Neuron (in vitro differentiated cells): ENCODE measurements around the gene BLTP3A.
"Not testable (repeated sequence)": the region's sequence is repeated elsewhere in the genome, so short reads cannot be mapped to it uniquely, and the experiment has no call there.

ENCODE experiments used
- H2AFZ ChIP-seq: one replicate; pipeline ENCODE4 v1.6.1; 2013; ENCODE audit warnings: low read depth, mild to moderate bottlenecking, inconsistent platforms, low read length, moderate library complexity
- H3K27me3 ChIP-seq: one replicate; pipeline ENCODE4 v1.6.1; 2013; ENCODE audit warnings: low read length; ENCODE audit not compliant: insufficient read depth
- H3K36me3 ChIP-seq: one replicate; pipeline ENCODE4 v1.6.1; 2013; ENCODE audit warnings: low read length; ENCODE audit not compliant: insufficient read depth
- H3K4me1 ChIP-seq: one replicate; pipeline ENCODE4 v1.6.1; 2013; ENCODE audit warnings: low read length; ENCODE audit not compliant: insufficient read depth
- H3K4me3 ChIP-seq: 2 replicates; pipeline ENCODE4 v1.5.1; 2013; ENCODE audit warnings: mild to moderate bottlenecking, low read length, moderate library complexity
- H3K9me3 ChIP-seq: one replicate; pipeline ENCODE4 v1.6.1; 2013; ENCODE audit warnings: low read length

Gene BLTP3A

DNA sequence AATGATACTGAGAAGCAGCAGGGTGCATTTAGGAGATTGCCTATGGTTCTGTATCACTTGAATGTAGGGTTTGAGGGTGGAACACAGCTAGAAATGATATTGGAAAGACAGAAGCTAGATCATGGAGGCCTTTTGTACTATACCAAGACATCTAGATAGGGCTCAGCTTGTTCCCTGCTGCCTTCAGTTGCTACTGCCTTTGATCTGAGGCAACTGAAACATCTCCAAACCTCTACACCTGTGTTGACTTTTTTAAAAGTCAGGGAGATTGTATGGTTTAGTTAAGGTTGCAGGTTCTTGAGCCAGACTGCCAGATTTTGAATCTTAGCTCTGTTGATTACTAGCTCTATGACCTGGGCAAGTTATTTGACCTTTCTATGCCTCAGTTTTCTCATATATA, 12.7 kb downstream of the BLTP3A start:
- H2AFZ ChIP-seq: no peak overlapping the region
- H3K4me3 ChIP-seq: no peak overlapping the region
- no peaks in the 10 kb centered on the region for H3K4me1 ChIP-seq
- no peaks in the 10 kb centered on the region for H3K36me3 ChIP-seq
- H3K27me3 ChIP-seq: no peaks in the 10 kb centered on the region
- H3K9me3 ChIP-seq: no peaks in the 10 kb centered on the region

DNA sequence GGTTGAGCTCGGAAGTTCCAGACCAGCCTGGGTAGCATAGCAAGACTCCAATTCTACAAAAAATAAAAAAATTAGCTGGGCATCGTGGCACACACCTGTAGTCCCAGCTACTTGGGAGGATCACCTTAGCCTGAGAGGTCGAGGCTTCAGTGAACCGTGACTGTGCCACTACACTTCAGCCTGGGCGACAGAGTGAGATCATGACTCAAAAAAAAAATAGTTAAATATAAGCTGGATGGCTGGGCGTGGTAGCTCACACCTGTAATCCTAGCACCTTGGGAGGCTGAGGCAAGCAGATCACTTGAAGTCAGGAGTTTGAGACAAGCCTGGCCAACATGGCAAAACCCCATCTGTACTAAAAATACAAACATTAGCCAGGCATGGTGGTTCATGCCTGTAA, 13.2 kb downstream of the BLTP3A start:
- not testable (repeated sequence) for H3K4me3 ChIP-seq, H3K36me3 ChIP-seq, H3K9me3 ChIP-seq, H3K27me3 ChIP-seq, H2AFZ ChIP-seq, H3K4me1 ChIP-seq

DNA sequence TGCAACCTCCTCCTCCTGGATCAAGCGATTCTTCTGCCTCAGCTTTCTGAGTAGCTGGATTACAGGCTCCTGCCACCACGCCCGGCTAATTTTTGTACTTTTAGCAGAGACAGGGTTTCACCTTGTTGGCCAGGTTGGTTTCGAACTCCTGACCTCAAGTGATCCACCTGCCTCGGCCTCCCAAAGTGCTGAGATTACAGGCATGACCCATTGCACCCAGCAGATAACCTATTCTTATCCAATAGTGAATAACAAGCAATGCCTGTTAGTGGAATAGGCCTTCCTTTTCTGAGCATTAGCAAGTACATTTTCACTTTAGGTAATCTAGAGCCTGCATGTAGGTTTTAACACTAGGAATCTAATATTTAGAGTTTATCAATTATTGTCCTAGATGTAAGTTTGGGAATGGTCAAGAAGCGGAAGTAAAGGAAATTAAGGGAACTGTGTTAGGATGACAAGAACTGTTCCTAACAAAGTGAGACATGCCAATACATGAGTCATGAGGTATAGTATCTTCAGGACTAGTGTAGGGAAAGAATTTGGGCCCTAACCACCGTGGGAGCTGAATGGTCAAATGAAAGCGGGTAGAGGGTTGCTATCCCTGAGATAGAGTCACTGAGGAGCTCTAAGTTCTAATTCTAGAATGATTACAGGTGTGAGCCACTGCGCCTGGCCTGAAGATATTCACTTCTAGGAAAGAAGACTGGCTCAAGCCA, 15.0 kb downstream of the BLTP3A start:
- Histone ChIP-seq H3K4me1 (no peaks in the 10 kb centered on the region), H3K9me3 (no peaks in the 10 kb centered on the region), H3K27me3 (no peaks in the 10 kb centered on the region), H3K36me3 (no peaks in the 10 kb centered on the region), H2AFZ (no peak overlapping the region), H3K4me3 (no peak overlapping the region)

DNA sequence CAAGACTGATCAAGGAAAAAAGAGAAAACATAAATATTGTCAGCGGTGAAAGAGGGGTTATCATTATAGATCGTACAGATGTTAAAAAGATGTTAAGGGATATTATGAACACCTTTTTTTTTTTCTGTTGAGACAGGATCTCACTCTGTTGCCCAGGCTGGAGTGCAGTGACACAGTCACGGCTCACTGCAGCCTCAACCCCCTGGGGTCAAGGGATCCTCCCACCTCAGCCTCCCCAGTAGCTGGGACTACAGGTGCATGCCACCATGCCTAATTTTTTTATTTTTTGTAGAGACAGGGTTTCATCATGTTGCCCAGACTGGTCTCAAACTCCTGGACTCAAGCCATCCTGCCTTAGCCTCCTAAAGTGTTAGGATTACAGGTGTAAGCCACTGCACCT, 16.6 kb downstream of the BLTP3A start:
- not testable (repeated sequence) for H3K27me3 ChIP-seq, H2AFZ ChIP-seq, H3K9me3 ChIP-seq, H3K36me3 ChIP-seq, H3K4me1 ChIP-seq, H3K4me3 ChIP-seq

DNA sequence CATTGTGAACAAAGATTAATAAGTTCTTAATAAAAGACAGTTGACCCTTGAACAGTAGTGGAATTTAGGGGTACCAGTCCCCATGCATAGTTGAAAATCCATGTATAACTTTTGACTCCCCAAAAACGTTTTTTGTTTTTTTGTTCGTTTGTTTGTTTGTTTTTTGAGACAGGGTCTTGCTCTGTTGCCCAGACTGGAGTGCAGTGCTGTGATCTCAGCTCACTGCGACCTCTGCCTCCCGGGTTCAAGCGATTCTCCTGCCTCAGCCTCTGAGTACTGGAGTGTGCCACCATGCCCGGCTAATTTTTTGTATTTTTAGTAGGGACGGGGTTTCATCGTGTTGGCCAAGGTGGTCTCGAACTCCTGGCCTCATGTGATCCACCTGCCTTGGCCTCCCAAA, 17.5 kb downstream of the BLTP3A start:
- not testable (repeated sequence) for H3K9me3 ChIP-seq, H3K27me3 ChIP-seq, H2AFZ ChIP-seq, H3K4me3 ChIP-seq, H3K36me3 ChIP-seq, H3K4me1 ChIP-seq

DNA sequence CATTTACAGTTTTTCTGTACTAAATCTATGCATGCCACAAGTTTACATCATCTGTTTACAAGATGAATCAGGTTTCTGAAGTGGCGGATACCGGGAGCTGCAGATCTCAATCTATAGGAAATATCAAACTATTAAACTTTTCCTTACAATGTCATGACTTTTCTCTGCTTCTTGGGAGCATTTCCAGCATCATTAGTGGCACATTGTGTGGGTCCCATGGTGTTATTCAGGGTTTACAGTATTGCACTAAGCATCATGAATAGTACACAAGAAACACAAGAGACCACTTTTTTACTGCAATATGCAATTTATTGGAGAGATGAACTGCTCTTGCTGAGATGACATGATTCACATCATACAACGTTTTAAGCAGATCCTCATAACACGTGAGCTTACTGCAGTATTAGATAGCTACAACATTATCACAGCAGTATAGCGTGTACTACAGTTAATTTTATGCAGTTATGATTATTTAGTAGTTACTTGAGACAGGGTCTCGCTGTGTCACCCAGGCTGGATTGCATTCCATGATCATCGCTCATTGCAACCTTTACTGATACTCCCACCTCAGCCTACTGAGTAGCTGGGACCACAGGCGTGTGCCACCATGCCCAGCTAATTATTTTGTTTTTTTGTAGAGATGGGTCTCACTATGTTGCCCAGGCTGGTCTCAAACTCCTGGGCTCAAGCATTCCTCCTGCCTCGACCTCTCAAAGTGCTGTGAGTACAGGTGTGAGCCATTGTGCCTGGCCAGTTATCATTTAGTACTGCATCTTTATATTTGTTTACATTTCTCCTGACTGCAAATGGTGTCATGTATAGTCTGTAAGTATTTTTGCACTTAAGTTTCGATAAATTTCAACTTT, 18.4 kb downstream of the BLTP3A start:
- no peaks in the 10 kb centered on the region for H3K9me3 ChIP-seq
- H3K4me3 ChIP-seq: no peak overlapping the region
- H2AFZ ChIP-seq: no peak overlapping the region
- peaks cover 2% of the 10 kb centered on the region for H3K4me1 ChIP-seq
- H3K27me3 ChIP-seq: no peaks in the 10 kb centered on the region
- H3K36me3 ChIP-seq: no peaks in the 10 kb centered on the region

DNA sequence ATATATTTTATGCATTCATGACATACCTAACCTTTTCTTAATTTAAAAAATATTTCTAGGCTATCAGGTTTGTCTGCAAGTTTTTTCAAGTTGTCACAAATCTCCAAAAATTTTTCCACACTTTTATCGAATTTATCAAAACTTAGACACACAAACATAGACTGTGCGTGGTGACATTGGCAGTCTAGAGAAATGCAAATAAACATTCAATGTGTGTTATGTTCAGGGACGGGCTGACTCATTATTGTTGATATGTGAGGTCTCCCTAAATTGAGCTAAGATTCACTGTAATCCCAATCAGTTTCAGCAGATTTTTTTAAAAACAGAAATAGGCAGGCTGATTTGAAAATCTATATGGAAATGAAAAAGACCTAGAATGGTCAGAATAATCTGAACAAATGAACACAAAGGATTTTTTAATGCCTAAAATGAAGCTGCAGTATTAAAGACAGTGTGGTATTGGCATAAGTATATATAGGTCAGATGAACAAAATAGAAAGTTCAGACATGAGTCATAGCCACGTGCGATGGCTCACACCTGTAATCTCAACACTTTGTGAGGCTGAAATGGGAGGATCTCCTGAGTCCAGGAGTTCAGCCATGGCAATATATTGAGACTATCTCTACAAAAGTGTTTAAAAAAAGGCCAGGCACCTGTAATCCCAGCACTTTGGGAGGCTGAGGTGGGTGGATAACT, 19.2 kb downstream of the BLTP3A start:
- no peaks in the 10 kb centered on the region for H3K36me3 ChIP-seq
- no peaks in the 10 kb centered on the region for H3K27me3 ChIP-seq
- no peaks in the 10 kb centered on the region for H3K9me3 ChIP-seq
- H2AFZ ChIP-seq: no peak overlapping the region
- H3K4me1 ChIP-seq: peaks cover 2% of the 10 kb centered on the region
- H3K4me3 ChIP-seq: no peak overlapping the region

DNA sequence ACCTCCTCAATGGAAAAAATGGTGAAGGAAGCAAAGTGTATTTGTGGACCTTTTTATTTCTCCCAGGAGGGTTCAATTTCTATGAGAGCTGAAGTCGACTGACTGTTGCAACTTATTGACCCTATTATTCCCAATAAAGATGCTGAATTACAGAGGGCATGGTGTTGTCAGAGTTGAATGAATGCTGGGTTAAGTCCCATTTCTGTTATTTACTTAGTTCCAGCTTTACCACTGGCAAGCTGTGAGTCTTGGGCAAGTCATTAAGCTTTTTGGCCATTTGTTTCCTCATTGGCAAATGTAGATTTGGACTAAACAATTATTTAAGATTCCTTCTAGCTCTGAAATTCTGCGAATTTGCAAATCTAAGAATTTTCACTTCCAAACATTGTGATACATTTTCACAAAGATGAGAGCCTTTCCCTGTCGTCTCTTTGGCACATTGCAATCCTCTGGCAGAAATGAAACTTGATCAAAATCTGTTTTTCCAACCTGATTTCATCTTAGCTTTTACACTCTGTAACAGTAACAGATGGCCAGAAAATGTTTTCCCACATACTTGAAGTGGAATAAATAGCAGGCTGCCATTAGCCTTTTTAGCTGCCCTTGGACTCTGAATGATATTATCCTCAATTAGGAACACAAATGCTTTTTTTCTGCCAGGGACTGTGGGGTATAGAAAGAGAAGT, 21.3 kb downstream of the BLTP3A start:
- Histone ChIP-seq H3K36me3 (no peaks in the 10 kb centered on the region), H3K9me3 (no peaks in the 10 kb centered on the region)

DNA sequence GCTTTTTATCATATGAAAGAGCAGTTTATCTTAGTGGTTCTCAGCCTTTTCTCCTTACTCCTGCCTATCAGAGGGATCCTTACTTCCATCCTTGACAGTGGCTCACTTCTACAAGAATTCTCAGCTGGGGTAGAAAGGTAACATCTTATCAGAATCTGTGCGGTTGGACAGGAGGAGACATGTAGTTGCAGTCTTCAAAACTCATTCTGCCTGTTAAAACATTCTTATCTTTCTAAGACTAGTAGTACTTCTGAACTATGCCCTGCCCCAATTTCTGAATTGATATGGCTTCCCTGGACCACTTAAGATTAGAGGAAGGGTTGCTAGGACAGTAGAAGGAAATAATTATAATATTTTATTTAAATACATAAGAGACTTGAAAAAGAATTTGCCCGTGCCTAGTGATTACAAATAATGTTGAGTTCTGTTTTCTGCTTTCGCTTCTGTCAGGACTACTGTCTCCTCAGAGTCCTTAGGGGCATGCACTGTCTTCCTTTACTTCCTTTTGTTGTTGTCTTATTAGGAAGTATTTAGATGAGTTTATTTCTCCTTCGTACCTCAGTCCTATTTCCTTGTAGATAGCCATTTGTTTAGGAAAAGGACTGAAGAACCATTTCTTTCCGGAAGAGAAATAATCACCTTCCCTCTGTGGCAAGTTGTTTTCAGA, 24.9 kb downstream of the BLTP3A start:
- Histone ChIP-seq H3K9me3 (no peaks in the 10 kb centered on the region), H3K4me1 (peaks cover 4% of the 10 kb centered on the region), H3K27me3 (no peaks in the 10 kb centered on the region), H3K4me3 (no peak overlapping the region), H2AFZ (no peak overlapping the region), H3K36me3 (peaks cover 5% of the 10 kb centered on the region)

More for the DNA sequence above, 21.3 kb downstream of the BLTP3A start:
- H3K4me3 ChIP-seq: no peak overlapping the region
- no peak overlapping the region for H2AFZ ChIP-seq
- H3K4me1 ChIP-seq: peaks cover 4% of the 10 kb centered on the region
- no peaks in the 10 kb centered on the region for H3K27me3 ChIP-seq

DNA sequence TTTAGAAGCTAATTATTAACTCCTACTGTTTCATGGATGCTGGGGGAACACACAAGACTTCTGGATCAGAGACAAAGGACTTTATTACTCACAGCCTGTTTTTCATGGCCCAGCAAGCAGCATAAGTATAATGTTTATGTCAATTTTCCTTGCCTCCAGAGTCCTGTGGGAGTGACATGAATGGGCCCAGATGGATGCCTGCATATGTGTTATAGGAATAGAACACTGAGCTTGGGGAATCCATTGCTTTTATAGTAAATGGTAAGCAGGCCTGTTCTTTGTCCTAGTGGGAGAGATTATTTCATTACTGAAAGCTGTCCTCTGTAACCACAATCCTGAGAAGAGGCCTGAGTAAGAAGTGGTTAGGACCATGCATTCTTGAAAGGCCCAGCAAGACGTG, 25.6 kb downstream of the BLTP3A start:
- no peaks in the 10 kb centered on the region for H3K9me3 ChIP-seq
- no peaks in the 10 kb centered on the region for H3K27me3 ChIP-seq
- peaks cover 10% of the 10 kb centered on the region for H3K36me3 ChIP-seq
- no peak overlapping the region for H3K4me3 ChIP-seq
- no peak overlapping the region for H2AFZ ChIP-seq
- peaks cover 4% of the 10 kb centered on the region for H3K4me1 ChIP-seq

DNA sequence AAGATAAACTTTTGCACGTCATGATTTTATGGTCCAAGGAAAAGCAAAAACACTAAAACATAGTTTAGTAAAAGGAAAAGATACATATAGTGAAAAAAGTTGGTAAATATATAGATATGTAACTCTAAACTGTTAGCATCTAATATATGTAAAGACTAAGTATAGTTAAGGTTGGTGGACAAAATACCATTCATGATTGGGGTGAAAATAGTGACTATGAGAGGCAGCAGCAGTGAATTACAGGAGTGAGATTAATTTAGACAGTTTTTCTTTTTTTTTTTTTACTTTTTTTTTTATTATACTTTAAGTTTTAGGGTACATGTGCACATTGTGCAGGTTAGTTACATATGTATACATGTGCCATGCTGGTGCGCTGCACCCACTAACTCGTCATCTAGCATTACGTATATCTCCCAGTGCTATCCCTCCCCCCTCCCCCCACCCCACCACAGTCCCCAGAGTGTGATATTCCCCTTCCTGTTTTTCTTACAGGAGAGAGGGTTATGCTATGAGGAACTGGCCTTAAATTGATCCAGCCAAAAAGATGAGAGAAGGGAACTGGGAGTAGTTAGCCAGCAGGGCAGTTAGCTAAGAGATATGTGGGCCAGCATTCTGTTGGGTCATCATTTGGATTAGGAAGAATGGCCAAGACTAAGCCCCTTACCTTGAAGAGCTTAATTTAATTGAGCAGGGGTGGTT, 27.1 kb downstream of the BLTP3A start:
- H2AFZ ChIP-seq, H3K4me3 ChIP-seq, H3K27me3 ChIP-seq, H3K4me1 ChIP-seq, H3K9me3 ChIP-seq: not testable (repeated sequence)
- peaks cover 24% of the 10 kb centered on the region for H3K36me3 ChIP-seq
